Ishikawa (cell line): ENCODE data around the gene TAOK3.

Experiments used
- CEBPB ChIP-seq: IDR thresholded peaks from 2 replicates; pipeline ENCODE4 v1.6.1; 2012
- CREB1 ChIP-seq: IDR thresholded peaks from 2 replicates; pipeline ENCODE4 v1.6.1; 2012; ENCODE audit warnings: low read depth
- EGR1 ChIP-seq: IDR thresholded peaks from 2 replicates; pipeline ENCODE4 v1.6.1; 2012
- EP300 ChIP-seq: IDR thresholded peaks from 2 replicates; pipeline ENCODE4 v1.6.1; 2012; ENCODE audit warnings: borderline replicate concordance
- MAX ChIP-seq: IDR thresholded peaks from 2 replicates; pipeline ENCODE4 v1.6.1; 2012
- NFIC ChIP-seq: IDR thresholded peaks from 2 replicates; pipeline ENCODE4 v1.6.1; 2012
- RAD21 ChIP-seq: IDR thresholded peaks from 2 replicates; pipeline ENCODE4 v1.6.1; 2012; ENCODE audit warnings: low read depth
- REST ChIP-seq: IDR thresholded peaks from 2 replicates; pipeline ENCODE4 v1.6.1; 2012; ENCODE audit warnings: low read depth, mild to moderate bottlenecking
- TAF1 ChIP-seq: IDR thresholded peaks from 2 replicates; pipeline ENCODE4 v1.6.1; 2012; ENCODE audit warnings: low read depth, mild to moderate bottlenecking
- TEAD4 ChIP-seq: IDR thresholded peaks from 2 replicates; pipeline ENCODE4 v1.6.1; 2012
- USF1 ChIP-seq: IDR thresholded peaks from 2 replicates; pipeline ENCODE4 v1.6.1; 2012
- YY1 ChIP-seq: IDR thresholded peaks from 2 replicates; pipeline ENCODE4 v1.6.1; 2012; ENCODE audit warnings: low read depth

- no peak for TF ChIP-seq USF1
- TF ChIP-seq REST = no peak
- TF ChIP-seq TAF1 = no peak
- no peak for TF ChIP-seq NFIC
- no peak for TF ChIP-seq RAD21
- TF ChIP-seq YY1 = no peak
- TF ChIP-seq MAX = no peak
- no peak for TF ChIP-seq CEBPB
- TF ChIP-seq EGR1 = no peak
- TF ChIP-seq TEAD4 = no peak
- TF ChIP-seq EP300 = no peak
- TF ChIP-seq CREB1 = no peak
Observed at GRCh38 chr12:118307069-118307954, 65.4 kb downstream of the TAOK3 start.
